GM18517 (cell line): Measurements from ENCODE around the gene ZBTB48.

ENCODE experiments used
- ATAC-seq: cut with Tn5 transposase; IDR thresholded peaks from one replicate; pipeline ENCODE4 v1.9.1; 2021; ENCODE audit warnings: mild to moderate bottlenecking, moderate library complexity; ENCODE audit not compliant: unreplicated experiment

ZBTB48 gene

GRCh38 chr1:6572653-6573383, 7.0 kb upstream of the ZBTB48 start:
- no peak for ATAC-seq

- no peak for ATAC-seq
Observed at GRCh38 chr1:6574025-6574620, 5.7 kb upstream of the ZBTB48 start.

GRCh38 chr1:6574818-6575217, 5.0 kb upstream of the ZBTB48 start:
- ATAC-seq = no peak

- ATAC-seq = no peak
Observed at GRCh38 chr1:6577831-6578525, 1.8 kb upstream of the ZBTB48 start.

- ATAC-seq = no peak
Observed at GRCh38 chr1:6578624-6579373, 995 bp upstream of the ZBTB48 start.

GRCh38 chr1:6580119-6580592, 362 bp downstream of the ZBTB48 start:
- ATAC-seq = no peak

- no peak for ATAC-seq
Observed at GRCh38 chr1:6580593-6581409, 1.0 kb downstream of the ZBTB48 start.

GRCh38 chr1:6581561-6582305, 1.9 kb downstream of the ZBTB48 start:
- no peak for ATAC-seq

GRCh38 chr1:6582370-6582769, 2.6 kb downstream of the ZBTB48 start:
- no peak for ATAC-seq

- no peak for ATAC-seq
Observed at GRCh38 chr1:6584126-6585080, 4.6 kb downstream of the ZBTB48 start.

GRCh38 chr1:6585081-6585722, 5.4 kb downstream of the ZBTB48 start:
- ATAC-seq = no peak

- no peak for ATAC-seq
Observed at GRCh38 chr1:6585841-6586240, 6.0 kb downstream of the ZBTB48 start.

- ATAC-seq = no peak
Observed at GRCh38 chr1:6586404-6586816, 6.6 kb downstream of the ZBTB48 start.

- no peak for ATAC-seq
Observed at GRCh38 chr1:6587261-6588005, 7.6 kb downstream of the ZBTB48 start.

GRCh38 chr1:6588128-6588892, 8.5 kb downstream of the ZBTB48 start:
- ATAC-seq = no peak

GRCh38 chr1:6588893-6589520, 9.2 kb downstream of the ZBTB48 start:
- no peak for ATAC-seq
